ENCODE measurements around the gene MDFIC.

MDFIC gene

GRCh38 chr7:114970308-114970707 lies 48.4 kb downstream of the MDFIC start:
- H3K27ac Mint-ChIP-seq: no peak overlapping the region
- no peak for TF ChIP-seq CTCF (IDR thresholded peaks at IDR 0.05; ENCODE audit: unreplicated experiment in 3 of 3)
- no peaks in the 10 kb centered on the region for H3K27me3 Mint-ChIP-seq (ENCODE audit: low read depth)
- peaks cover 12% of the 10 kb centered on the region for H3K36me3 Mint-ChIP-seq (ENCODE audit: low read depth)
- peaks cover 5% of the 10 kb centered on the region for H3K4me1 Mint-ChIP-seq
- H3K4me3 Mint-ChIP-seq: no peak overlapping the region
- no peaks in the 10 kb centered on the region for H3K9me3 Mint-ChIP-seq

GRCh38 chr7:114970732-114971131 lies 48.8 kb downstream of the MDFIC start:
- Mint-ChIP-seq H3K4me1 (peaks cover 5% of the 10 kb centered on the region), H3K9me3 (no peaks in the 10 kb centered on the region), H3K27ac (no peak overlapping the region), H3K27me3 (ENCODE audit: low read depth) (no peaks in the 10 kb centered on the region), H3K4me3 (no peak overlapping the region), H3K36me3 (ENCODE audit: low read depth) (peaks cover 12% of the 10 kb centered on the region)
- no peak for TF ChIP-seq CTCF (IDR thresholded peaks at IDR 0.05; ENCODE audit: unreplicated experiment in 3 of 3)

GRCh38 chr7:114972567-114972966 lies 50.7 kb downstream of the MDFIC start:
- Mint-ChIP-seq H3K27me3 (ENCODE audit: low read depth) (no peaks in the 10 kb centered on the region), H3K4me1 (peaks cover 5% of the 10 kb centered on the region), H3K27ac (no peak overlapping the region), H3K36me3 (ENCODE audit: low read depth) (peaks cover 5% of the 10 kb centered on the region), H3K4me3 (no peak overlapping the region), H3K9me3 (no peaks in the 10 kb centered on the region)
- TF ChIP-seq CTCF (IDR thresholded peaks at IDR 0.05; ENCODE audit: unreplicated experiment in 3 of 3): no peak

GRCh38 chr7:114973147-114973546 lies 51.3 kb downstream of the MDFIC start:
- H3K4me1 Mint-ChIP-seq: peaks cover 5% of the 10 kb centered on the region
- peak overlapping the region in 1 of 3 experiments; percentile 61 for H3K27ac Mint-ChIP-seq
- H3K36me3 Mint-ChIP-seq (ENCODE audit: low read depth): peaks cover 5% of the 10 kb centered on the region
- no peak overlapping the region for H3K4me3 Mint-ChIP-seq
- H3K9me3 Mint-ChIP-seq: no peaks in the 10 kb centered on the region
- no peak for TF ChIP-seq CTCF (IDR thresholded peaks at IDR 0.05; ENCODE audit: unreplicated experiment in 3 of 3)
- H3K27me3 Mint-ChIP-seq (ENCODE audit: low read depth): no peaks in the 10 kb centered on the region

GRCh38 chr7:114975401-114975800 lies 53.5 kb downstream of the MDFIC start:
- Mint-ChIP-seq H3K27me3 (ENCODE audit: low read depth) (no peaks in the 10 kb centered on the region), H3K4me1 (peaks cover 10% of the 10 kb centered on the region), H3K36me3 (ENCODE audit: low read depth) (peaks cover 9% of the 10 kb centered on the region), H3K27ac (no peak overlapping the region), H3K9me3 (no peaks in the 10 kb centered on the region), H3K4me3 (no peak overlapping the region)
- no peak for TF ChIP-seq CTCF (IDR thresholded peaks at IDR 0.05; ENCODE audit: unreplicated experiment in 3 of 3)

GRCh38 chr7:114976666-114977065 lies 54.8 kb downstream of the MDFIC start:
- Mint-ChIP-seq H3K27me3 (ENCODE audit: low read depth) (no peaks in the 10 kb centered on the region), H3K9me3 (no peaks in the 10 kb centered on the region), H3K36me3 (ENCODE audit: low read depth) (peaks cover 9% of the 10 kb centered on the region), H3K27ac (no peak overlapping the region), H3K4me1 (peaks cover 10% of the 10 kb centered on the region), H3K4me3 (no peak overlapping the region)
- no peak for TF ChIP-seq CTCF (IDR thresholded peaks at IDR 0.05; ENCODE audit: unreplicated experiment in 3 of 3)

All from nephron (organoid).